ENCODE measurements around the gene PRPF6.

The PRPF6 gene

GRCh38 chr20:64075556-64075955 lies 94.6 kb downstream of the PRPF6 start:
- no peak for DNase-seq (ENCODE audit: low read depth in 4 of 4, low spot score in 1 of 4)

GRCh38 chr20:64076061-64076997 lies 95.4 kb downstream of the PRPF6 start:
- DNase-seq (ENCODE audit: low read depth in 4 of 4, low spot score in 1 of 4): no peak

GRCh38 chr20:64077094-64077493 lies 96.2 kb downstream of the PRPF6 start:
- DNase-seq (ENCODE audit: low read depth in 4 of 4, low spot score in 1 of 4): no peak

GRCh38 chr20:64077541-64077875 lies 96.6 kb downstream of the PRPF6 start:
- DNase-seq (ENCODE audit: low read depth in 4 of 4, low spot score in 1 of 4): no peak

GRCh38 chr20:64077876-64078551 lies 97.1 kb downstream of the PRPF6 start:
- no peak for DNase-seq (ENCODE audit: low read depth in 4 of 4, low spot score in 1 of 4)

GRCh38 chr20:64078934-64079272 lies 98.0 kb downstream of the PRPF6 start:
- no peak for DNase-seq (ENCODE audit: low read depth in 4 of 4, low spot score in 1 of 4)

- peak in 2 of 4 experiments; percentile 51 to 70 for DNase-seq (ENCODE audit: low read depth in 4 of 4, low spot score in 1 of 4)
Measured at GRCh38 chr20:64079273-64080012, 98.5 kb downstream of the PRPF6 start, which contains the start of gene RGS19. Gene RGS19 (minus strand): TSS chr20:64079518. CDS start chr20:64076886, 2,632 bp downstream.

- no peak for DNase-seq (ENCODE audit: low read depth in 4 of 4, low spot score in 1 of 4)
Measured at GRCh38 chr20:64080013-64080812, 99.3 kb downstream of the PRPF6 start, which contains the start of gene OPRL1. Gene OPRL1 (plus strand): TSS chr20:64080082. CDS start chr20:64092721, 12,639 bp downstream.

GRCh38 chr20:64080813-64081623 lies 100.1 kb downstream of the PRPF6 start:
- no peak for DNase-seq (ENCODE audit: low read depth in 4 of 4, low spot score in 1 of 4)

GRCh38 chr20:64081624-64081964 lies 100.7 kb downstream of the PRPF6 start:
- no peak for DNase-seq (ENCODE audit: low read depth in 4 of 4, low spot score in 1 of 4)

- no peak for DNase-seq (ENCODE audit: low read depth in 4 of 4, low spot score in 1 of 4)
Measured at GRCh38 chr20:64082126-64082731, 101.3 kb downstream of the PRPF6 start.
